ENCODE measurements around the gene RAB24. TPM values are rescaled to one million over a fixed set of nuclear protein-coding genes. Genes with fewer than 3 reads are reported as not detected.
"Not testable (repeated sequence)": the region's sequence is repeated elsewhere in the genome, so short reads cannot be mapped to it uniquely, and the experiment has no call there.

The RAB24 gene
- total RNA-seq, 1 donor from 2014 or later = 35.9 TPM

DNA sequence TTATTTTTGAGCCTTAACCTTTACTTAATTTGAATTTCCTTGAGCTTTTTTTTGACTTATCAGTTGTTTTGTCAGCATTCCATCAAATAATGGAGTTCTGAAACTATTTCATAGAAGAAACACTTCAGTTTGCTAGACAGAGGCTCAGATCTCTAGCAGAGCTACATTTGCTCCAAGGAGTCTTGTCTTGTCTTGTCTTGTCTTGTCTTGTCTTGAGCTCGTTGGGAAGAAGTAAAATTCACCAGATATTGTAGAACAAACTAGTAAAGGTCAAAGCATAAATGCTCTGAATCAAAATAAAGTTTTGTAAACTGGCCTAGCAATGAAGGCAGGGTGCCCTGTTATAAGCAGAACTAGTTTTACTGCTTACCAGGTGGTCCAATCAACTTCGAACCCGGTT lies 33.5 kb downstream of the RAB24 start:
- TF ChIP-seq, protein P1, sequence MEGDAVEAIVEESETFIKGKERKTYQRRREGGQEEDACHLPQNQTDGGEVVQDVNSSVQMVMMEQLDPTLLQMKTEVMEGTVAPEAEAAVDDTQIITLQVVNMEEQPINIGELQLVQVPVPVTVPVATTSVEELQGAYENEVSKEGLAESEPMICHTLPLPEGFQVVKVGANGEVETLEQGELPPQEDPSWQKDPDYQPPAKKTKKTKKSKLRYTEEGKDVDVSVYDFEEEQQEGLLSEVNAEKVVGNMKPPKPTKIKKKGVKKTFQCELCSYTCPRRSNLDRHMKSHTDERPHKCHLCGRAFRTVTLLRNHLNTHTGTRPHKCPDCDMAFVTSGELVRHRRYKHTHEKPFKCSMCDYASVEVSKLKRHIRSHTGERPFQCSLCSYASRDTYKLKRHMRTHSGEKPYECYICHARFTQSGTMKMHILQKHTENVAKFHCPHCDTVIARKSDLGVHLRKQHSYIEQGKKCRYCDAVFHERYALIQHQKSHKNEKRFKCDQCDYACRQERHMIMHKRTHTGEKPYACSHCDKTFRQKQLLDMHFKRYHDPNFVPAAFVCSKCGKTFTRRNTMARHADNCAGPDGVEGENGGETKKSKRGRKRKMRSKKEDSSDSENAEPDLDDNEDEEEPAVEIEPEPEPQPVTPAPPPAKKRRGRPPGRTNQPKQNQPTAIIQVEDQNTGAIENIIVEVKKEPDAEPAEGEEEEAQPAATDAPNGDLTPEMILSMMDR (IDR thresholded peaks at IDR 0.05; ENCODE audit: insufficient read depth, low read length, poor library complexity, severe bottlenecking) = no peak
- peaks cover 3% of the 10 kb centered on the region for H3K36me3 ChIP-seq (ENCODE audit: control insufficient read depth, insufficient read depth, low read length)
- no peak overlapping the region for H3K4me3 ChIP-seq (ENCODE audit: low read depth, low read length)
- DNase-seq (ENCODE audit: low read depth) = no peak
- no peaks in the 10 kb centered on the region for H3K27me3 ChIP-seq (ENCODE audit: control insufficient read depth, insufficient read depth, low read length)

DNA sequence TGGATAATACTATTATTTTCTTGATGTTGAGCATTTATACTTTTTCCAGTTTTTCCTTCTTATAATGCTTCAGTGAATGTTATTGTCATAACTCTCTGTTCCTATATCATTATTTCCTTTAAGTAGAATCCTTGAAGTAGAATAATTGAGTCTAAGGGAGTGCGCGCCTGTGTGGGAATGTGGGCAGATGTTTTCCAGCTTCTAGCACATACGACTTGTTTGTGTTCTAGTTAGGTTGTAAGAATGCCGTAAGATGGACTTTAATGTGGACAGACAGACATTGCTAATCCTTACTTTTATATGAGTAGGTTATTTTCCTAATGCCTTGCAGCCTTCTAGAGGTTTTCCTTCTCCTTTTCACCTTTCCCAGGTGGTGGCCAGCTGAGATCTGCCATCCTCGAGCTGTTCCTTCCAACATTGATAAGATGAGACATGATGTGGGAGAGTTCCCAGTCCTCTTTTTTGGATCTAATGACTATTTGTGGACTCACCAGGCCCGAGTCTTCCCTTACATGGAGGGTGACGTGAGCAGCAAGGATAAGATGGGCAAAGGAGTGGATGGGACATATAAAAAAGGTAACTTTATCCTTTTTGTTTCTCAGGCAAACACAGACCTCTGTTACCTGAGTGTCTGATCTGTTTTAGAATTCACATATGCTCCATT lies 34.2 kb downstream of the RAB24 start:
- TF ChIP-seq, protein P1 (IDR thresholded peaks at IDR 0.05; ENCODE audit: insufficient read depth, low read length, poor library complexity, severe bottlenecking) = no peak
- H3K27me3 ChIP-seq (ENCODE audit: control insufficient read depth, insufficient read depth, low read length) = no peaks in the 10 kb centered on the region
- peaks cover 3% of the 10 kb centered on the region for H3K36me3 ChIP-seq (ENCODE audit: control insufficient read depth, insufficient read depth, low read length)
- H3K4me3 ChIP-seq (ENCODE audit: low read depth, low read length) = no peak overlapping the region
- DNase-seq (ENCODE audit: low read depth) = no peak

GRCh38 chr5:177265395-177265794 lies 38.1 kb downstream of the RAB24 start:
- Histone ChIP-seq H3K36me3 (ENCODE audit: control insufficient read depth, insufficient read depth, low read length) (peaks cover 3% of the 10 kb centered on the region), H3K4me3 (ENCODE audit: low read depth, low read length) (no peak overlapping the region), H3K27me3 (ENCODE audit: control insufficient read depth, insufficient read depth, low read length) (no peaks in the 10 kb centered on the region)
- DNase-seq (ENCODE audit: low read depth) = no peak
- TF ChIP-seq, protein P1 (IDR thresholded peaks at IDR 0.05; ENCODE audit: insufficient read depth, low read length, poor library complexity, severe bottlenecking) = no peak

GRCh38 chr5:177264178-177264577 lies 39.3 kb downstream of the RAB24 start:
- TF ChIP-seq, protein P1 (IDR thresholded peaks at IDR 0.05; ENCODE audit: insufficient read depth, low read length, poor library complexity, severe bottlenecking) = no peak
- no peaks in the 10 kb centered on the region for H3K27me3 ChIP-seq (ENCODE audit: control insufficient read depth, insufficient read depth, low read length)
- DNase-seq (ENCODE audit: low read depth) = no peak
- H3K36me3 ChIP-seq (ENCODE audit: control insufficient read depth, insufficient read depth, low read length) = peaks cover 2% of the 10 kb centered on the region
- H3K4me3 ChIP-seq (ENCODE audit: low read depth, low read length) = no peak overlapping the region

DNA sequence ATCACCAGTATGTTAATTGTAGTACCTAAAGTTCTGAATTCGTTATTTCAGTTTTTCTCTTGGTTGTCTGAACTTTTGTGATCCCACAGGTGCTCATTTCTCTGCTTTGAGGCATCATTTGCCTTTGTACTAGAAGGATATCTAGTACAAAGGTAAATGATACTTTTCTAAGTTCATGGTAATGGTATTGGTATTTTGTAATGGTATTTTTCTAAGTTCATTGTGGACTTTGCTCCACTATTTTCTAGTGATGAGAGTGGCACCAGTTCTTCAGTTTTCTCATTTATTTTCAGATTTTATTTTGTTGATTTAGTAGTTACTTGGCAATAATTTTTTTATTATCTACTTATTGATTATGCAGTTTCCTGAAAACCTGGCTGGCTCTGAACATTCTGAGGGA lies 42.0 kb downstream of the RAB24 start:
- Histone ChIP-seq H3K27me3 (ENCODE audit: control insufficient read depth, insufficient read depth, low read length) (no peaks in the 10 kb centered on the region), H3K4me3 (ENCODE audit: low read depth, low read length) (no peak overlapping the region), H3K36me3 (ENCODE audit: control insufficient read depth, insufficient read depth, low read length) (peaks cover 2% of the 10 kb centered on the region)
- DNase-seq (ENCODE audit: low read depth) = no peak
- TF ChIP-seq, protein P1 (IDR thresholded peaks at IDR 0.05; ENCODE audit: insufficient read depth, low read length, poor library complexity, severe bottlenecking) = no peak

DNA sequence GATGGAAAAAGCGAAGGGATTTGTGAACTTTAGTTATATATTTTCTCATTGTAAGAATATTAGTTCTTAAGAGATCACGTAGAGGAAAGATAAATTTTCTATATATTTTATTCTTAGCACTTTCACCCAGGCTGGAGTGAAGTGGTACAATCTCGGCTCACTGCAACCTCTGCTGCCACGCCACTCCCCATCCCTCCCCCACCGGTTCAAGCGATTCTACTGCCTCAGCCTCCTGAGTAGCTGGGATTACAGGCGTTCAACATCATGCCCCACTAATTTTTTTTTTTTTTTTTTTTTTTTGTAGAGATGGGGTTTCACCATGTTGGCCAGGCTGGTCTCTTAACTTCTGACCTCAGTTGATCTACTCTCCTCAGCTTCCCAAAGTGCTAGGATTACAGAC lies 42.6 kb downstream of the RAB24 start:
- peaks cover under 1% of the 10 kb centered on the region for H3K36me3 ChIP-seq (ENCODE audit: control insufficient read depth, insufficient read depth, low read length)
- no peak for DNase-seq (ENCODE audit: low read depth)
- H3K27me3 ChIP-seq (ENCODE audit: control insufficient read depth, insufficient read depth, low read length) = no peaks in the 10 kb centered on the region
- H3K4me3 ChIP-seq (ENCODE audit: low read depth, low read length) = no peak overlapping the region
- TF ChIP-seq, protein P1 (IDR thresholded peaks at IDR 0.05; ENCODE audit: insufficient read depth, low read length, poor library complexity, severe bottlenecking) = no peak

- not testable (repeated sequence) for DNase-seq (ENCODE audit: low read depth); H3K36me3 ChIP-seq (ENCODE audit: control insufficient read depth, insufficient read depth, low read length); H3K4me3 ChIP-seq (ENCODE audit: low read depth, low read length); H3K27me3 ChIP-seq (ENCODE audit: control insufficient read depth, insufficient read depth, low read length)
Observed at GRCh38 chr5:177258711-177259110, 44.8 kb downstream of the RAB24 start.

All from kidney epithelial cell (primary cell).